Measurements from ENCODE around the gene RAB28.

Gene RAB28

DNA sequence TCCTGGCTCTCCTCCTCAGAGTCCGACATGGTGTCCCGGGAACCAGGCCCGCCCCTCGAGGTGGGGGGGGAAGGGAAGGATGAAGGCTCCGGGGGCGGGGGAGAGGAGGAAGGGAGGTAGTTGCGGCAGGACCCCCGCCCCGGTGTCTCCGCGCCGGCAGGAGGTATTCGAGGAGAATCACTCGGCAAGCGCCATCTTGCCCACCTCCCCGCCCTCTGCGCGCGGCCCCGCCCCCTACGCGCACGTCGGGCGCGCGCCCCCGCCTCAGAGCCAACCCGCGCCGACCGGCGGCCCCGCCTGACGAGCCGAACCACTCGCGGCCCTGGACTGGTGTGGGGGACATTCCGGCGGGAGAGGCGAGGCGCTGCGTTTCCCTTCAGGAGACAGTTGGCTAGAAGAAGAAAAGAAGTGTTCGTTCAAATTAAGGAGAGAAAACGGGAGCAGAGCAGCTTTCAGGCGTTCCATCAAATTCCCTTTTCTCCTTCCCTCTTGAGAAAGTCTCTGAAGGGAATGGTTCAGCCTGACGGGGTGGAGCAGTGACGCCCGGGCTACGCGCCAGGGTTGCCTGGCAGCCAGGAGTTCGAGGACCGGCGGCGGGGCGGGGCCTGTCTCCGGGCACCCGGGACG, at the start of gene RAB28:
TSS of gene RAB28 (minus strand) at position 219 of the 627 bp plus-strand sequence.
- H3K4me3 ChIP-seq (ENCODE audit: low read length) = peak within 1 kb of the TSS; percentile 85

DNA sequence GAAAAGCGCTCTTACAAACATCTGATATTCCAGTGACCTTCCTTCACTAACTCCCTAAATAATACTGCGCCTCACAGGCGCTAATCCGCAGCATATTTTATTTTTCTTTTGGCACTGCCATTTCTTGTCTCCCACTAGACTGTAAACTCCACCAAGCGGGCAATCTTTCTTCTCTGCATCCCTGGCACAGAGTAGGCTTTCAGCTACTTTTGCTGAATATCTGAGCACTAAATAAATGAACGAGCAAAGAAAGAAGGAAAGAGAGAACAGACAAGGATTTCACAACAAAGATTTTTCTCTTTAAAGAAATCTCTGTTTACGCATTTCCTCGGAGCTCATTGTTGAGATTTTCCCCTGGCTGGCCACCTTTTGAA, 47.5 kb upstream of the RAB28 start:
- Histone ChIP-seq H3K9me3 (ENCODE audit: insufficient read depth, low read depth, low read length) (peaks cover 14% of the 10 kb centered on the region; the same call in 1 of the 2 replicates), H3K9ac (ENCODE audit: low read depth, low read length) (no peak overlapping the region), H3K4me1 (ENCODE audit: insufficient read depth, low read length) (peaks cover 21% of the 10 kb centered on the region; the same call in 1 of the 2 replicates), H3K4me3 (ENCODE audit: low read length) (peak overlapping the region; percentile 51; the same call in 1 of the 2 replicates), H3K36me3 (ENCODE audit: insufficient read depth, low read depth, low read length) (no peaks in the 10 kb centered on the region), H3K27ac (ENCODE audit: low read length) (no peak overlapping the region), H3K27me3 (ENCODE audit: insufficient read depth, low read length) (peaks cover 100% of the 10 kb centered on the region)

More for the DNA sequence above, at the start of gene RAB28:
- peak within 1 kb of the TSS; percentile 96 for H3K9ac ChIP-seq (ENCODE audit: low read depth, low read length)
- peak within 1 kb of the TSS; percentile 79 for H3K27ac ChIP-seq (ENCODE audit: low read length)
- H3K4me1 ChIP-seq (ENCODE audit: insufficient read depth, low read length) = peaks cover 5% of the 10 kb centered on the region; the same call in 1 of the 2 replicates
- H3K36me3 ChIP-seq (ENCODE audit: insufficient read depth, low read depth, low read length) = no peaks in the 10 kb centered on the region; the same call in 1 of the 2 replicates
- no peaks in the 10 kb centered on the region for H3K27me3 ChIP-seq (ENCODE audit: insufficient read depth, low read length)
- H3K9me3 ChIP-seq (ENCODE audit: insufficient read depth, low read depth, low read length) = no peaks in the 10 kb centered on the region

DNA sequence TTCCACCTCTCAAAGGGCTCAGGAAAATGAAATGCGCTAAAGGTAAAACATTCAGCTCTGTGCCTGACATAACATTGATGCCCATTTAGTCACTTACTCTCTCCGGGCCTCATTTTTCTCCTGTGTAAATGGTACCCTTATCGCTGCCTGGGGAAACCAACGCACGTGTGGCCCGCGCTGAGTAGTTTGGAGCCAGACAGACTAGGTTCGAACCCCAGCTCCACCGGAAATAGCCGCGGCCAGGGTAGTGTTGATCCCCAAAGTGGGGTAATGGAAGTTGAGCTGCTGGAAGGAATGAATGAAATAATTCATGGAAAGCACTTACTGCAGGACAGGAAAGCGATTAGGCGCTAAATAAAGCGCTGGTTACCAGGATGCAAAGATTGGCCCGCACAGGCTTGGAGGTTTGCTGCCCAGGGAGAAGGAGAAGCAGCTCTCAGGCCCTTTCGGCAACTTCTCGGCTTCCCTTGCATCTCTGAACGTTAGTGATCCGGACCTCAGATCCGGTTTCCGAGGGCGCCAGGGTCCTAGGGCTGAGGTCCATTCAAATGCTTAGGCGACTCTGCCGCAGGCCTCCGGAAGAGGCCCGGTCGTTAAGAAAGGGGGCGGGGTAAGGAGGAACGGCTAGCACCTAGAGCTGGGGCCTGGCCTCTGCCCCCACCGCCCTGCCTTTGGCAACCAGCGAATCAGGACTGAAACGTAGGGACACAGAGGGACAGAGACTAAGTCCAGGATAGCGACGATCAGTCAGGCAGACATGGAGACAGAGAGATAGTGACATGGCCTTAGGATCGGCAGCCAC, 46.9 kb upstream of the RAB28 start:
- Histone ChIP-seq H3K4me3 (ENCODE audit: low read length) (peak overlapping the region; percentile 51), H3K27ac (ENCODE audit: low read length) (no peak overlapping the region), H3K27me3 (ENCODE audit: insufficient read depth, low read length) (peaks cover 100% of the 10 kb centered on the region), H3K36me3 (ENCODE audit: insufficient read depth, low read depth, low read length) (no peaks in the 10 kb centered on the region), H3K4me1 (ENCODE audit: insufficient read depth, low read length) (peaks cover 21% of the 10 kb centered on the region; the same call in 1 of the 2 replicates), H3K9me3 (ENCODE audit: insufficient read depth, low read depth, low read length) (peaks cover 9% of the 10 kb centered on the region; the same call in 1 of the 2 replicates), H3K9ac (ENCODE audit: low read depth, low read length) (no peak overlapping the region)

DNA sequence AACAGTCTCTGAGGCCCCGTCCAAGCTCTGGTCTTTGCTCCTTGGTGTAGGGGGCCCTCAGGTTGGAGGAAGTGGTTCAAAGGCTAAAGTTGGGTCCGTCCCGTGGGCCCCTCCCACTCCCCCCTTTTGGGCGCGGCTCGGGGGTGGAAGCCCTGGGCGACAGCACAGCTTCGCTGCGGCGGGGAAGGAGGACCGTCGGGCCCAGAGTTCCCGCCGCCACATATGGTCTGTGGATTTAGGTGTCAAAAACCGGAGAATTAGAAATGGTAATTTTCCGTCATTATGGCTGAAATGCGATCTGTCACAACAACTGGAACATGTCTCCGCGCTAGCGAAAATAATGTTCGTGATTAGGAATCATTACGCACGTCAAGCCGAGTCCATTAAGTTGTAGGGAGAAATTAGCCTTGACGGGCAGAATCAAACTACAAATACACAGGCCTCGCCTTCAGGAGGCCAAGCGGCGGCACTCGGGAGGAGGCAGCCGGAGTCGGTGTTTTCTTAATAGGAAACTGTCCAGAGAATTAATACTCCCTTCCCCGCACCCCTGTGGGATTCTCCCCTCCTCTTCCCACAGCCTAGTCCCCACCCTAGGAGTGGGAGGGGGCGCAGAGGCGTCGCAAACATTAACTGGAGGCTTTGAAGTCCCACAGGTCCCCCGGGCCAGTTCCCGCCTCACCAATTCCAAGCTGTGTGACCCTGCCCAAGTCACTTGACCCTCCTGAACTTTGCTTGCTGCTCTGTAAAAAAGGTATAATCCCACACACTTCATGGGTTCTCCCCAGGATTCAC, 45.2 kb upstream of the RAB28 start:
- Histone ChIP-seq H3K27ac (ENCODE audit: low read length) (no peak overlapping the region), H3K9me3 (ENCODE audit: insufficient read depth, low read depth, low read length) (peaks cover 19% of the 10 kb centered on the region), H3K27me3 (ENCODE audit: insufficient read depth, low read length) (peaks cover 100% of the 10 kb centered on the region), H3K9ac (ENCODE audit: low read depth, low read length) (no peak overlapping the region), H3K4me3 (ENCODE audit: low read length) (no peak overlapping the region), H3K4me1 (ENCODE audit: insufficient read depth, low read length) (peaks cover 31% of the 10 kb centered on the region), H3K36me3 (ENCODE audit: insufficient read depth, low read depth, low read length) (no peaks in the 10 kb centered on the region)

DNA sequence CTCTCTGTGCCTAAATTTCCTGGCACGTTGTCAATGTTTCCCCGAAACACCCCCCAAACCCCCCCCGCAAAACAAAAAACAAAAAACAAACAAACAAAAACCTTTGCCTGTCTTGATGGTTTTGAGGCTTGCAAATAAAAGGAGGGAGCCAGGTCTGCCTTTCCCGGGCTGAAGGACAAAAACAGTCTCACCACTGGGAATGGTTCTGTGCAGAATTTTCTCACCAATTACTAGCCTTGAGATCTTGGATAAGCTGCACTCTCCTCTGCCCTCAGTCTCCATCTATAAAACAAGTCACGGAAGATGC, 44.6 kb upstream of the RAB28 start:
- Histone ChIP-seq H3K27ac (ENCODE audit: low read length) (no peak overlapping the region), H3K27me3 (ENCODE audit: insufficient read depth, low read length) (peaks cover 100% of the 10 kb centered on the region), H3K4me1 (ENCODE audit: insufficient read depth, low read length) (peaks cover 26% of the 10 kb centered on the region), H3K9ac (ENCODE audit: low read depth, low read length) (no peak overlapping the region), H3K9me3 (ENCODE audit: insufficient read depth, low read depth, low read length) (peaks cover 23% of the 10 kb centered on the region), H3K4me3 (ENCODE audit: low read length) (no peak overlapping the region), H3K36me3 (ENCODE audit: insufficient read depth, low read depth, low read length) (no peaks in the 10 kb centered on the region)

DNA sequence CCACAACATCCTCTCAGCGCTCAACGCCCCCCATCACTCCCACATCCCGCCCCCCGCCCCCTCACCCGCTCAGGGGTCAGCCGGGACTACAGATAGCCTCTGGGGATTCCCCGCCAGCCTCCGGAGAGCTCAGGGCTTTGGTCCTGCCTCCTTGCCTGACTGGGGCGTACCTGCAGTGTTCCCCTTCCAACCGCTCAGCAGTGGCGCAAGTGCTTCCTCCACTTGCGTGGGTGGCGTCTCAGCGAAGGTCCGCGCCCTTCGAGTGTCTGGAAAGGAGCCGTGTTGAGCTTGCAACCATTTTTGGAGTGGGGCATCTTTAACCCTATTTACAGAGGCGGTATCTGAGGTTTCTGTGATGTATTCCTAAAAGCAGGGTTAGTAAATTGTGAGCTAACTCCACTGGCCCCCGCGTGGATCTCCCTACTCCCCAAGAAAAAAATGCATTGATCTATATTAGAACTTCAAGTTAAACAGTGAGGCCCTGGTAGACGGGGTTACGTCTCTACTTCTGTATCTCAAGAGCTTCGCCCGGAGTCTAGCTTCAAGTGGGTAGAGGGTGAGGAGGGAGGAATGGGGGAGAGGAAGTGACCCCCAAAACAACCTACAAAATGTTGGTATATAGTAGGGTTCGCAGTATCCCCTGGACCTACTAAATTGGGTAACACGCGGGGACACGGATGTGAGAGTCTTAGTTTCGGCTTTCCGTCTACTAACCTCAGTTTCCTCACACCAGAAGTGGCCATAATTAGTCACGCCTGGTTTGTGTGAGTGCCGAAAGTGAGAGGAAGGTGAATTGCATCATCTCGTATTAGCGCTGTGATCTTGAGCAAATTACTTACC, 44.1 kb upstream of the RAB28 start:
- Histone ChIP-seq H3K36me3 (ENCODE audit: insufficient read depth, low read depth, low read length) (no peaks in the 10 kb centered on the region), H3K27ac (ENCODE audit: low read length) (no peak overlapping the region), H3K27me3 (ENCODE audit: insufficient read depth, low read length) (peaks cover 100% of the 10 kb centered on the region), H3K4me3 (ENCODE audit: low read length) (no peak overlapping the region), H3K4me1 (ENCODE audit: insufficient read depth, low read length) (peaks cover 28% of the 10 kb centered on the region), H3K9ac (ENCODE audit: low read depth, low read length) (no peak overlapping the region), H3K9me3 (ENCODE audit: insufficient read depth, low read depth, low read length) (peaks cover 23% of the 10 kb centered on the region)

DNA sequence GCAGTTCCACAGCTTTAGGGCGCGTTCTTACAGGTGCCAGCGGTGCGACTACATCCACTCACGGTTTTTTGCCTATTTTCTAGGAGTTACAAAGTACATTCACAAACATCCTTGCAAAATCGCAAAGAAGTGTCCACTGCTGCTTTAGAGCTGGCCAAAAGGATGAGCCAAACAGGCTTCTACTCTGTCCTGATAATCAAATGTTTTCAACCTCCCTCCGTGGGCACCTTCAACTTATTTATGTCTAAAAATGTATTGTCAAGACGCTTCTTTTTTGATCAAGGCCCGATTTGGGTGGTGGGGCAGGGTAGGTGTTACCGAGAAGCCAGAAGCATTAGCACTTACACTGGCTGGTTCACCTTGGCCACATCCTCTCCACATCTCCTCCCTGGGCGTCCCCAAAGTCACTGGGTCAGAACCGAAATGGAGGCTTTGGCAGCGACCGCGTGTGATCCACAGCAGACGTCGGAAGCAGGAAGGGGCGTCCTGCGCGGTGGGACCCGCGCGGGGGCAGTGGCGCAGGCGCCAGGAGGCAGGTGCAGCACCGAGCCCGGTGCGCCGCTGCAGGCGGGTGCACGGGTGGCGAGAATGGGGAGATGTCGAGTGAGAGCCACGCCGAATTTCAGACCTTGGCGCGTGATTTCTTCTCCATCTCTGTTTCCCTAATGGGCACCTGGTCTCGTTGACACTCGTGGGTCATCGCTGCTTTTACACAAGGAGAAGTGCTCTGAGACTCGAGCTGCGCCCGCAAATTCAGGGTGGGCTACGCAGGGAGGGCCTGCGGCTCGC, 43.2 kb upstream of the RAB28 start:
- Histone ChIP-seq H3K9ac (ENCODE audit: low read depth, low read length) (no peak overlapping the region), H3K27ac (ENCODE audit: low read length) (no peak overlapping the region), H3K9me3 (ENCODE audit: insufficient read depth, low read depth, low read length) (peaks cover 23% of the 10 kb centered on the region), H3K36me3 (ENCODE audit: insufficient read depth, low read depth, low read length) (no peaks in the 10 kb centered on the region), H3K4me3 (ENCODE audit: low read length) (no peak overlapping the region), H3K27me3 (ENCODE audit: insufficient read depth, low read length) (peaks cover 100% of the 10 kb centered on the region), H3K4me1 (ENCODE audit: insufficient read depth, low read length) (peaks cover 32% of the 10 kb centered on the region)

DNA sequence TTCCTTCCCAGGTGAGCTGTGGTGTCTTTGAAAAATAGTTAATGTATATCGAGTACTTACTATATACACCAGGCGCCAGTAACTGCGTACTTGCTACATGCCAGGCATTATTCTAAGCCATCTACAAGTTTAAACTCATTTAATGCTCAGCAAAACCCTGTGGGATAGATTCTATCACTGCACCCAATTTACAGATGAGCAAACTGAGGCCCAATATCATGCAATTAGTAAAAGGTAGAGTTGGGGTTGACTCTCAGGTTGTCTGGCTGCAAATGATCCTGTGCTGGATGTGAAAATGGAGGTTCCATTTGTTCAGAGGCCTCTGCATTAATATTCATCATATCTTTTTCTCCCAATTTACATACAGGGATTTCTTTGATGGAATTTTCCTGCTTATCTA, 42.5 kb upstream of the RAB28 start:
- H3K36me3 ChIP-seq (ENCODE audit: insufficient read depth, low read depth, low read length) = no peaks in the 10 kb centered on the region
- H3K9ac ChIP-seq (ENCODE audit: low read depth, low read length) = no peak overlapping the region
- no peak overlapping the region for H3K4me3 ChIP-seq (ENCODE audit: low read length)
- peaks cover 23% of the 10 kb centered on the region for H3K9me3 ChIP-seq (ENCODE audit: insufficient read depth, low read depth, low read length)
- H3K4me1 ChIP-seq (ENCODE audit: insufficient read depth, low read length) = peaks cover 32% of the 10 kb centered on the region
- no peak overlapping the region for H3K27ac ChIP-seq (ENCODE audit: low read length)
- H3K27me3 ChIP-seq (ENCODE audit: insufficient read depth, low read length) = peaks cover 100% of the 10 kb centered on the region

DNA sequence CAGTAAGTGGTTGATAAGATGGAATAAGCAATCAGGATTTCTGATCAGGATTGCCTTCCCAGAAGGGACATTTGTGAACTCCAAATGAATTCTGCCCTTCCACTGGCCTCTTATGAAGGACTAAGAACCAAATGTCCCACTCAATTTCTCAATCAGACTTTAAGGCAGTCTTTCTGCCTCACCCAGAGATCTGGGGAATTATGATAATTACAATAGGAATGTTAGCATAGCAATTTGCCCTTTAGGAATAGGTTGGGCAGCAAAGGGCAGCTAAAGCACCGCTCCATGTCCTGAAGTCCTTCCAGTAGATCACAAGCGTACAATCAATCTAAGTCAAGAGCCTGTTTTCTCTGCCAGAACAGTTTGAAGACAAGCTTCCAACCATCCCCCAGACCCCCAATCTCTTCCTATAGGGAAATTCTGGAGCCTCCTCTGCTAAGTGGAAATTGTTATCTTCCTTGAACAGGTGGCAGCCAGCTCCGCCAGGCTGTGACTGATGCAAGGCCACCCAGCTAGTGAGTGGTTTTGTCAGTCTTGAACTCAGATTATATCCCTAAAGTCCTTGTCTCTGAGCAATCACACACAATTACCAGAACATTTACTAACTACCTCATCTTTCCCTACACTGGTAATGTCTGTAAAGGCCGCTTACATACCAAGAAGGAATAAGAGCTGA, 41.6 kb upstream of the RAB28 start:
- no peak overlapping the region for H3K9ac ChIP-seq (ENCODE audit: low read depth, low read length)
- peaks cover 23% of the 10 kb centered on the region for H3K9me3 ChIP-seq (ENCODE audit: insufficient read depth, low read depth, low read length)
- no peaks in the 10 kb centered on the region for H3K36me3 ChIP-seq (ENCODE audit: insufficient read depth, low read depth, low read length)
- H3K4me3 ChIP-seq (ENCODE audit: low read length) = no peak overlapping the region
- H3K27me3 ChIP-seq (ENCODE audit: insufficient read depth, low read length) = peaks cover 100% of the 10 kb centered on the region
- H3K27ac ChIP-seq (ENCODE audit: low read length) = no peak overlapping the region
- H3K4me1 ChIP-seq (ENCODE audit: insufficient read depth, low read length) = peaks cover 29% of the 10 kb centered on the region

DNA sequence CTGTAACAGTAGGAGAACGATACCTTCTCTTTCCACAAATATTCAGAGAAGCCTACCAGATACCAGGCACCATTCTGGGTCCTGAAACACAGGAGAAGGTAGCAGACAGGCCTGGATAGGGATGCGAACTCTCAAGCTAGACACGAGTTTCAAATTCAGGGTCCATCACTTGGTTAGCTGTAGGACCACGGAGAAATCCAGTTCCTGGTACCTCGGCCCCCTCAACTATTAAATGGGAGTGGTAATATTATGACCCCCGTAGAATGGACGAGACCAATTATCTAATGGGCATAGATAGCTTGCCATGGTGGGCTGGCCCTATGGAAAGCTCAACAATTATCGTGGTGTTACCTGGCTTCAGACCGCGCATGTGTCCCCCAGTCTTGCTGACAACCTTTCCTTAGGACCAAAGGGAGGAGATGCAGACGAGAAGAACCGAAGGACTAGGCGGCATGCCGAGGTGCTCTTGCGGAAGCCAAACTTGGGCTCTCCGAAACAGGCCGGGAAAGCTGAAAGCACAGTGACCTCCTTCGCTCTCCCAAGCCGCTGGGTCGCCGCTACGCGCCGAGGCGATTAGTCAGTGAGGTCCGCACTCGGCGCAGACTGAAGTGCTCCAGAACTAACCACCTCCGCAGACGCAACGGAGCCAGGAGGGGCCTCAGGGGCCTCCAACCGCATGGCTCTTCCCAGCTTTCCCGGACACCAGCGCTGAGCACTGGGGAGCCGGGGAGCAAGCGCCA, 40.5 kb upstream of the RAB28 start:
- Histone ChIP-seq H3K4me1 (ENCODE audit: insufficient read depth, low read length) (peaks cover 29% of the 10 kb centered on the region), H3K27ac (ENCODE audit: low read length) (no peak overlapping the region), H3K36me3 (ENCODE audit: insufficient read depth, low read depth, low read length) (no peaks in the 10 kb centered on the region), H3K27me3 (ENCODE audit: insufficient read depth, low read length) (peaks cover 100% of the 10 kb centered on the region), H3K9ac (ENCODE audit: low read depth, low read length) (no peak overlapping the region), H3K4me3 (ENCODE audit: low read length) (peak overlapping the region; percentile 20), H3K9me3 (ENCODE audit: insufficient read depth, low read depth, low read length) (peaks cover 23% of the 10 kb centered on the region)
